HL-60/S4 treated with retinoic acid at 250 ng/mL for 4 days and 3 days (cell line): ENCODE results near the gene GGT5.

Experiments
- in situ Hi-C: fragments of 300-500 bp; cut with MboI; formaldehyde crosslinking; loops from 2 replicates; pipeline ENCODE4 v1.7.0; 2022; ENCODE audit warnings: low sequenced_read_pairs

Gene GGT5

DNA sequence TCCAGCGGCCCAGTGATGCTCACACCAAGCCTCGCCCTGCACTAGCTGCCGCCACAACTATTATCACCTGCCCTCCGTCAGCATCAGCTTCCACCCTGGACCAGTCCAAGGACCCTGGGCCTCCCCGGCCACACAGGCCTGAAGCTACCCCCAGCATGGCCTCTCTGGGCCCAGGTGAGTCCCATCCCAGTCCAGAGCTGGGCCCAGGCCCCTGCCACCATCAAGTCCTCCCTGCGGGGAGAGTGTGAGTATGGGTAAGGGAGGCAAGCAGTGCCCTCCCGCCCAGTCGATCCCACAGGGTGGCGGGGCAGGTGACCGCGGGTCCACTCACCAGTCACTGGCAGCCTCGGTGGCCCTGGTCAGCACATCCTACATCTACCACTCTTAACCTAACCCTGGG is 73.1 kb downstream of the GGT5 start:
- in situ Hi-C loops, result no loop called here

DNA sequence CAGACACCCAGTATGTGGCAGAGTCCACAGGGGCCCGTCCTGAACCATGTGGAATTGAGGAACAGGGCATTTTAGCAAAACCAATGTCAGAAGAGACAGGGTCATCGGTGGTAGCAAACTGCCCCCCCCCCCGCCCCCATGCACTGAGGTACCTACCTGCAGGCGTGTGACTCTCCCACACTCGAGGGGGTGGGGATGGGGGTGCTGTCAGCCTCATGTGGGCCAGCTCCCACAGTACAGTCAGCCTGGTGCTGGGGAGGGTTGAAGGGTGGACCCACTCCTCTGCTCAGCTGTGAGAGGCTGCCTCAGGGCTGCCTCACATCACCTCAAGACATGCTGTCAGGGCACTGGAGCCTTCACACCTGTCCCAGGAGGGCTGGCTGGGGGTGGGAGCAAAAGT is 74.2 kb downstream of the GGT5 start:
- in situ Hi-C loops, result no loop called here

DNA sequence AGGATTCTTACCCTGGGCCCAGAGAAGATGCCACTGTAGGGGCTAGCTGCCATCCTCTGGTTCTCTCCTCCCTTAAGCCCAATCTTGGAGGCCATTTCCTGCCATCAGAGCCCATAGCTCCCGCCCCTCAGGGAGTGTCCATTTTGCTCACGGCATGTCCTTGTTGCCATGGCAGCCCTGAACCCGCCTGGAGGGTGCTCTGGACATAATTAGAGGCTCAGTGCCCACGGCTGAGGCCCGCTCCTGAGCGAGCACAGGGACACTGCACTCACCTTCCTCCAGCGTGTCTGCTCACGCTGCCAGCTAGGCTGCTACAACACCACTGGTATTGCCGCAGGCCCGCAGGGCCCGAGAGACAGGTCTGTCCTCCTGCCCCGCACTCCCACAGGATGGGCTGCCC is 74.7 kb downstream of the GGT5 start:
- in situ Hi-C loops, result no loop called here
